Spinal cord (tissue), 10 donors: ENCODE results near the gene ARHGAP26. TPM values are rescaled to one million over a fixed set of nuclear protein-coding genes. Genes with fewer than 3 reads are reported as not detected.
A peak's percentile ranks its signal among the peaks of the same experiment; 100 is the strongest.
"Not testable (repeated sequence)": the region's sequence is repeated elsewhere in the genome, so short reads cannot be mapped to it uniquely, and the experiment has no call there.

Source experiments
- DNase-seq, 6 donors: peaks; one replicate each; pipeline versions ENCODE4 v3.0.0 to v3.0.0-alpha.2; 2013 to 2015; ENCODE audit warnings: low spot score in 6 of 6, low read depth in 4 of 6
- H3K27ac ChIP-seq: one replicate; pipeline ENCODE4 v1.5.1; 2013; ENCODE audit warnings: low read depth, low read length, control low read depth
- H3K27me3 ChIP-seq: one replicate; pipeline ENCODE4 v1.6.1; 2013; ENCODE audit warnings: low read length; ENCODE audit not compliant: control insufficient read depth, insufficient read depth
- H3K36me3 ChIP-seq: one replicate; pipeline ENCODE4 v1.6.1; 2013; ENCODE audit warnings: low read length; ENCODE audit not compliant: control insufficient read depth, insufficient read depth
- H3K4me1 ChIP-seq: one replicate; pipeline ENCODE4 v1.6.1; 2013; ENCODE audit warnings: low read length; ENCODE audit not compliant: control insufficient read depth, insufficient read depth
- H3K4me3 ChIP-seq: one replicate; pipeline ENCODE4 v1.5.1; 2013; ENCODE audit warnings: low read depth, low read length, control low read depth
- H3K9me3 ChIP-seq: one replicate; pipeline ENCODE4 v1.6.1; 2013; ENCODE audit warnings: low read length; ENCODE audit not compliant: control insufficient read depth, insufficient read depth
- WGBS: methylation state at CpG from one replicate; pipeline ENCODE4 v1.1.5; 2013; ENCODE audit warnings: missing lambda C conversion rate; ENCODE audit not compliant: insufficient coverage; 5-methylcytosine and 5-hydroxymethylcytosine counted together
- polyA plus RNA-seq, 2 donors: library from polyadenylated mRNA; unstranded; fragments of 120-200 nt; gene quantifications; one replicate each; pipeline ENCODE4 v1.2.1, GENCODE V29; 2013; ENCODE audit not compliant: insufficient read length in 2 of 2
- total RNA-seq, 2 donors: library from RNA; depleted of rRNA in 1 of 2; stranded (reverse); fragments of 120-200 nt in 1 of 2; fragments of >200 nt in 1 of 2; gene quantifications; one replicate each; pipeline versions ENCODE4 v1.2.3 to v1.2.4, GENCODE V29; 2013 to 2014
- donor health status: healthy.

ARHGAP26 gene
- total and polyA plus RNA-seq, 4 donors: 21.9 to 39.7 (median 22.4) TPM

- not testable (repeated sequence) for DNase-seq, H3K9me3 ChIP-seq, H3K4me3 ChIP-seq, H3K27ac ChIP-seq, H3K4me1 ChIP-seq, H3K27me3 ChIP-seq, H3K36me3 ChIP-seq
- WGBS: no CpG with 5 or more reads among the region's 3 CpGs
Observed at GRCh38 chr5:142952871-142953270, 182.7 kb downstream of the ARHGAP26 start.

- Histone ChIP-seq H3K9me3 (peaks cover 1% of the 10 kb centered on the region), H3K27me3 (no peaks in the 10 kb centered on the region), H3K36me3 (no peaks in the 10 kb centered on the region), H3K4me1 (peaks cover 7% of the 10 kb centered on the region), H3K27ac (no peak overlapping the region), H3K4me3 (no peak overlapping the region)
- 94% methylated on average over 2 of the region's 2 CpGs for WGBS
- no peak for DNase-seq
Observed at GRCh38 chr5:142954455-142954854, 184.3 kb downstream of the ARHGAP26 start.

GRCh38 chr5:142955628-142956027, 185.5 kb downstream of the ARHGAP26 start:
- WGBS: 80% methylated on average over 1 of the region's 1 CpG
- H3K27ac ChIP-seq: no peak overlapping the region
- DNase-seq: peak in 4 of 6 donors; percentile 7 to 80 (median 30)

GRCh38 chr5:142957528-142957927, 187.4 kb downstream of the ARHGAP26 start:
- Histone ChIP-seq H3K27me3 (no peaks in the 10 kb centered on the region), H3K36me3 (no peaks in the 10 kb centered on the region), H3K4me3 (no peak overlapping the region), H3K27ac (no peak overlapping the region), H3K9me3 (no peaks in the 10 kb centered on the region), H3K4me1 (peaks cover 7% of the 10 kb centered on the region)
- DNase-seq: peak in 1 of 6 donors; percentile 13
- WGBS: 66% methylated on average over 3 of the region's 7 CpGs

More at GRCh38 chr5:142955628-142956027, 185.5 kb downstream of the ARHGAP26 start:
- peaks cover 1% of the 10 kb centered on the region for H3K9me3 ChIP-seq
- no peaks in the 10 kb centered on the region for H3K27me3 ChIP-seq
- H3K4me3 ChIP-seq: no peak overlapping the region
- H3K36me3 ChIP-seq: no peaks in the 10 kb centered on the region
- H3K4me1 ChIP-seq: peaks cover 7% of the 10 kb centered on the region

GRCh38 chr5:142958944-142959682, 188.9 kb downstream of the ARHGAP26 start:
- no peak for DNase-seq

GRCh38 chr5:142959683-142960657, 189.8 kb downstream of the ARHGAP26 start:
- no peaks in the 10 kb centered on the region for H3K36me3 ChIP-seq
- WGBS: no CpG with 5 or more reads among the region's 4 CpGs
- peak in 1 of 6 donors; percentile 10 for DNase-seq

More at GRCh38 chr5:142958944-142959682, 188.9 kb downstream of the ARHGAP26 start:
- no peak overlapping the region for H3K4me3 ChIP-seq
- 100% methylated on average over 1 of the region's 1 CpG for WGBS
- peaks cover 7% of the 10 kb centered on the region for H3K4me1 ChIP-seq
- no peaks in the 10 kb centered on the region for H3K27me3 ChIP-seq
- no peaks in the 10 kb centered on the region for H3K9me3 ChIP-seq
- no peak overlapping the region for H3K27ac ChIP-seq
- no peaks in the 10 kb centered on the region for H3K36me3 ChIP-seq

GRCh38 chr5:142961440-142962173, 191.4 kb downstream of the ARHGAP26 start:
- H3K27me3 ChIP-seq: no peaks in the 10 kb centered on the region
- H3K4me1 ChIP-seq: no peaks in the 10 kb centered on the region
- H3K36me3 ChIP-seq: no peaks in the 10 kb centered on the region
- H3K4me3 ChIP-seq: no peak overlapping the region
- no CpG with 5 or more reads among the region's 5 CpGs for WGBS
- DNase-seq: no peak
- H3K9me3 ChIP-seq: no peaks in the 10 kb centered on the region
- H3K27ac ChIP-seq: no peak overlapping the region

More at GRCh38 chr5:142959683-142960657, 189.8 kb downstream of the ARHGAP26 start:
- H3K27ac ChIP-seq: no peak overlapping the region
- no peak overlapping the region for H3K4me3 ChIP-seq
- no peaks in the 10 kb centered on the region for H3K27me3 ChIP-seq
- H3K9me3 ChIP-seq: no peaks in the 10 kb centered on the region
- peaks cover 7% of the 10 kb centered on the region for H3K4me1 ChIP-seq

GRCh38 chr5:142962174-142962533, 192.0 kb downstream of the ARHGAP26 start:
- no peak for DNase-seq
- H3K4me3 ChIP-seq: no peak overlapping the region
- WGBS: no CpG with 5 or more reads among the region's 1 CpG
- H3K9me3 ChIP-seq: no peaks in the 10 kb centered on the region
- H3K27me3 ChIP-seq: no peaks in the 10 kb centered on the region
- no peaks in the 10 kb centered on the region for H3K36me3 ChIP-seq
- no peak overlapping the region for H3K27ac ChIP-seq
- H3K4me1 ChIP-seq: no peaks in the 10 kb centered on the region
